ENCODE data around the gene ELP6.
"Not testable (repeated sequence)": the region's sequence is repeated elsewhere in the genome, so short reads cannot be mapped to it uniquely, and the experiment has no call there.

The ELP6 gene

DNA sequence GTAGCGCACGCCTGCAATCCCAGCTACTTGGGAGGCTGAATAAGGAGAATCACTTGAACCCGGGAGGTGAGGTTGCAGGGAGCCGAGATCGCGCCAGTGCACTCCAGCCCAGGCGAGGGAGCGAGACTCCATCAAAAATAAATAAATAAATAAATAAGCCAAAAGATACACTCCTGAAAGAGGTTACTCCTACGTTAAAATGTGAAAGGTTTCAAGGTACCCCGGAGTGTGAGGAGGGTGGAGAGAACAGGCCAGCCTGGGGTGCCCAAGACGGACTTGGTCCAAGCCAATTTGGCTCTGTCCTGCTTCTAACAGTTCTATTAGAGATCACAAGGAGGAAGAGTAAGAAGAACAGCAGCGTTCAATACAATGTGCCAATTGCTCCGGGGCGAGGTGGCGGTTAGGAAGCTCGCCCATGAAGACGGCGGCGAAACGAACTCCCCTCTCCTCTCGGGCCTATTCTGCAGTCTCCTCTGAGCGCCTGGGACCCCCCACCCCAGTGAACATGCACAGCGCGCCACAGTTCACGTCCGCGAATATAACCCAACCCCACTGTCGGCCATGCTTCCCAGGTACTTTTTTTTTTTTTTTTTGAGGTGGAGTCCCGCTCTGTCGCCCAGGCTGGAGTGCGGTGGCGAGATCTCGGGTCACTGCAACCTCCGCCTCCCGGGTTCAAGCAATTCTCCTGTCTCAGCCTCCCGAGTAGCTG is 942 bp downstream of the ELP6 start:
- DNase-seq (ENCODE audit: insufficient read length, low spot score) (no peak), FAIRE-seq (no peak)
- no peak for TF ChIP-seq CTCF (IDR thresholded peaks at IDR 0.05; ENCODE audit: insufficient read depth, missing control alignments)

DNA sequence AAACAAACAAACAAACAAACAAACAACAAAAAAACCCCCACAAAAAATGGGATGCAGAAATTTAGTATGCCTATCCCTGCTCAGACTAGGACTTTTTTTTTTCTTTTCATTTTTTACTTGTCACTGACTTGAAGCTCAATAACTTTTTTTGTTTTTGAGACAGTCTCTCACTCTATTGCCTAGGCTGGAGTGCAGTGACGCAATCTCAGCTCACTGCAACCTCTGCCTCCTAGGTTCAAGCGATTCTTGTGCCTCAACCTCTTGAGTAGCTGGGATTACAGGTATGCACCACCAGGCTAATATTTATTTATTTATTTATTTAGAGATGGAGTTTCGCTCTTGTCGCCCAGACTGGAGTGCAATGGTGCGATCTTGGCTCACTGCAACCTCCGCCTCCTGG is 8.2 kb downstream of the ELP6 start:
- DNase-seq (ENCODE audit: insufficient read length, low spot score); FAIRE-seq: not testable (repeated sequence)

- FAIRE-seq, result no peak
- no peak for DNase-seq (ENCODE audit: insufficient read length, low spot score)
These were observed 9.4 kb downstream of the ELP6 start for GRCh38 chr3:47504113-47504512.

GRCh38 chr3:47503033-47503432 is 10.5 kb downstream of the ELP6 start:
- no peak for TF ChIP-seq CTCF (IDR thresholded peaks at IDR 0.05; ENCODE audit: insufficient read depth, missing control alignments)
- no peak for FAIRE-seq
- DNase-seq (ENCODE audit: insufficient read length, low spot score), result no peak

More at GRCh38 chr3:47504113-47504512, 9.4 kb downstream of the ELP6 start:
- TF ChIP-seq CTCF (IDR thresholded peaks at IDR 0.05; ENCODE audit: insufficient read depth, missing control alignments), result no peak

DNA sequence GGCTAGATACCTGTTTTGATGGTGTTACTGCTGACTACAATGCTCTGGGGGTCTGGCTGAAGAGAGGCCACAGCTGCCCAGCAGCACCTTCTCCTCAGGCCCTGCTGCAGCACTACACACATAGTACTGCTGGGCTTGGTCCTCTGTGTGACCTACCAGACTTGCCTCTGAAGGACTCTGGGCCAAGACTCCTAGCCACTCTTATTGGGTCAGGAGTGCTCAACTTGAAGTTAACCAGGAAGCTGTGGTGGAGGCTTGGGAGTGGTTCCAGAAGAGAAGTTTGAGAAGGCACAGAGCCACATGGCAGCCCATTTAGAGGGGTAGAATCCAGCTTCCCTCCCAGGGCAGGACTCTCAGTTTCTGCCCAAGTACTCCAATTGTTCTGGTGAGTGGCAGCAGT is 16.6 kb downstream of the ELP6 start:
- TF ChIP-seq CTCF (IDR thresholded peaks at IDR 0.05; ENCODE audit: insufficient read depth, missing control alignments), result no peak
- FAIRE-seq, result no peak
- DNase-seq (ENCODE audit: insufficient read length, low spot score), result no peak

- no peak for TF ChIP-seq CTCF (IDR thresholded peaks at IDR 0.05; ENCODE audit: insufficient read depth, missing control alignments)
- FAIRE-seq, result no peak
These were observed 17.6 kb downstream of the ELP6 start for GRCh38 chr3:47495886-47496285.

DNA sequence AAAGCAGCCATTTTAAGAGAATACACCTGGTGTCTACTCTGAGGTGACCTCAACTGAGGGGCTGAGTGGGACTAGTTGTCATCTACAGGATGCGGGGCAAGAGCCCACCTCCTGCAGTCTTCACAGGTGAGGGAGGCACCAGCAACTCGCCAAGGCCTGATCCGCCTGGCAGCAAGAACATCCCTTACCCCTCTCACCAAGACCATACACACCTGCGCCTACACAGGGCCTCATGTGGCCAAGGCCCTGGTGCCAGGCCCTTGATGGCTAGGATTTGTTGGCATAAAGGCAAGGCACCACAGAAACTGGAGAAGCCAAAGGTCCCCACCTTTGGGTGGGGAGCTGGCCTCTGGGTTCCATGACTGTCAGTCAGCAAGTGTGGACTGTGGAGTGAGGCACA is 18.4 kb downstream of the ELP6 start:
- FAIRE-seq (no peak), DNase-seq (ENCODE audit: insufficient read length, low spot score) (no peak)
- TF ChIP-seq CTCF (IDR thresholded peaks at IDR 0.05; ENCODE audit: insufficient read depth, missing control alignments), result no peak

More at GRCh38 chr3:47495886-47496285, 17.6 kb downstream of the ELP6 start:
- DNase-seq (ENCODE audit: insufficient read length, low spot score), result no peak

Measured in D721Med (cell line).